H4 (cell line): ENCODE measurements around the gene ATF7. TPM values are rescaled to one million over a fixed set of nuclear protein-coding genes. Genes with fewer than 3 reads are reported as not detected.

Experiments
- total RNA-seq: library from RNA; depleted of rRNA; stranded (reverse); fragments of >200 nt; shearing (Covaris generic); gene quantifications from 2 replicates; pipeline ENCODE4 v1.2.3, GENCODE V29; 2014; rRNA removed

The ATF7 gene
- total RNA-seq, 1 experiment from 2014 or later = 12.4 TPM

Other genes starting within 250 kb of the ATF7 start
- 26.9 and 33.4 TPM in 2 replicates for gene SP1, start 246.2 kb downstream of the ATF7 start, total RNA-seq
- gene AMHR2, start 202.5 kb downstream of the ATF7 start, total RNA-seq = not detected in 2 replicates
- 59.6 and 110 TPM in 2 replicates for gene PRR13, start 184.6 kb downstream of the ATF7 start, total RNA-seq
- gene PCBP2, start 174.3 kb downstream of the ATF7 start, total RNA-seq = 187 and 206 TPM in 2 replicates
- 9.1 and 14.3 TPM in 2 replicates for gene MAP3K12, start 126.9 kb downstream of the ATF7 start, total RNA-seq
- gene TARBP2, start 125.1 kb downstream of the ATF7 start, total RNA-seq = 46.4 and 47.0 TPM in 2 replicates
- not detected in 2 replicates for gene NPFF, start 118.9 kb downstream of the ATF7 start, total RNA-seq
- gene ATP5MC2, start 49.7 kb upstream of the ATF7 start, total RNA-seq = 391 and 444 TPM in 2 replicates
- gene CALCOCO1, start 101.1 kb upstream of the ATF7 start, total RNA-seq = 24.3 and 33.5 TPM in 2 replicates
- gene CISTR, start 125.6 kb upstream of the ATF7 start, total RNA-seq = not detected in 2 replicates